Left cardiac atrium (tissue), 4 donors: ENCODE data around the gene RAB26. TPM values are rescaled to one million over a fixed set of nuclear protein-coding genes. Genes with fewer than 3 reads are reported as not detected.

Experiments
- ATAC-seq, 2 donors: fragments of 200-7000 bp; cut with Tn5 transposase; one replicate each; pipeline ENCODE4 v1.9.1; 2020; ENCODE audit warnings: mild to moderate bottlenecking in 2 of 2, moderate library complexity in 2 of 2
- DNase-seq: peaks from one replicate; pipeline ENCODE4 v3.0.0-alpha.2; 2020
- intact Hi-C, 2 donors: fragments of 100-400 bp; cut with DNase I; formaldehyde crosslinking; loops; one replicate each; pipeline versions ENCODE4 v1.14.1 to v1.15.1; 2022 to 2023
- total RNA-seq, 2 donors: library from RNA; stranded (reverse); fragmentation: NEBNext Ultra II Directional; extraction: Animal tissue kit (Norgen Biotek cat#: 25700); gene quantifications; one replicate each; pipeline ENCODE4 v1.2.1, GENCODE V29; 2021
- donor health status: DM: no; HTN: yes; CAD: no.
- donor health status: DM: no; HTN: yes; CAD: no; lungs with severe emphysema.
- donor health status: DM: yes; HTN: yes; CAD: no.
- donor health status: Dilated cardiomyopathy.

RAB26 gene
- total RNA-seq, 2 donors from 2014 or later = 0.81 to 0.88 TPM

GRCh38 chr16:2184962-2185361, 36.5 kb downstream of the RAB26 start:
- DNase-seq (no peak), ATAC-seq (no peak)
- intact Hi-C loops = no loop called here

DNA sequence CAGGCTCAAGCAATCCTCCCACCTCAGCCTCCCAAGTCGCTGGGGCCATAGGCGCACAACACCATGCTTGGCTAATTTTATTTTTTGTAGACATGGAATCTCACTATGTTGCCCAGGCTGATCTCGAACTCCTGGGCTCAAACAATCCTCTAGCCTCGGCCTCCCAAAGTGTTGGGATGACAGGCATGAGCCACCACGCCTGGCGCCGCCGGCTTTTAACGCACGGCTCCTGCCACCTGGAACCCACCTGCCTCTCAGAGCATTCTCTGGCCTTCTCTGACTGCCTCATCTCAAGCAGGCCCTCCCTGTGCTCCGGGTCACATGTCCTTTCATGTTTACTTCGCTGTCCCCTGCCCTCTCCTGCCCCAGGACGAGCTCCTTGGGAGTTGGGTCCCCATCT, 37.6 kb downstream of the RAB26 start:
- DNase-seq = no peak
- ATAC-seq = no peak
- intact Hi-C loops = no loop called here

- intact Hi-C loops = no loop called here
- ATAC-seq (no peak), DNase-seq (no peak)
These were observed 38.1 kb downstream of the RAB26 start for GRCh38 chr16:2186505-2186904.

DNA sequence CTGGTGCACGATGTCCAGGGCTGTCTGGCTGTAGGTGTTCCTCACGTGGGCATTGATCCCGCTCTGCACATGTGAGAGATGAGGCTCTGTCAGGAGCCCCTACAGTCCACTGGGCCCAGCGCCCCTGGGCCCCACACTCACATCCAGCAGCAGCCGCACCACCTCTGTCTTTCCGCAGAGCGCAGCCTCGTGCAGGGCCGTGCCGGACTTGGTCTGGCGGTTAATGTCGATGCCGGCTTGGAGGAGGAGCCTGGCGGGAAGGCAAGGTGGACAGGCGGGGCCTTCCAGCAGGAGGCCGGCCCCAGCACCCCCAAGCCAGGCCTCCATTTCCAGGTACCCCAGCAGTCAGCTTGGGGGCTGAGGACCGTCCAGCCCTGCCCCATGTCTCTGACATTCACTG, 38.8 kb downstream of the RAB26 start:
- DNase-seq = no peak
- intact Hi-C loops = no loop called here
- ATAC-seq = no peak

DNA sequence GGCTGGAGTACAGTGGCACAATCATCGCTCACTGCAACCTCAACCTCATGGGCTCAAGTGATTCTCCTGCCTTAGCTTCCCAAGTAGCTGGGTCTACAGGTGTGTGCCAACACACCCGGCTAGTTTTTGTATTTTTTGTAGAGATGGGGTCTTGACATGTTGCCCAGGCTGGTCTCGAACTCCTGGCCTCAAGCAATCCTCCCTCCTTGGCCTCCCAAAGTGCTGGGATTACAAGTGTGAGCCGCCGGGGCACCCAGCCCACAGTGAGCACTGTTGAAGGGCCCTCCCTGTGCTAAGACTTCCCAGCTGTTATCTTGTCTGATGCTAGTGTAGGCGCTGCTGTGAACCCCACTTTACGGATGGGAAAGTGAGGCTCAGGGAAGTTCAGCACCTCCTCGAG, 40.0 kb downstream of the RAB26 start:
- intact Hi-C loops = no loop called here
- no peak for ATAC-seq
- DNase-seq = no peak

GRCh38 chr16:2189252-2189893, 40.9 kb downstream of the RAB26 start:
- no peak for ATAC-seq
- intact Hi-C loops = no loop called here
- no peak for DNase-seq

DNA sequence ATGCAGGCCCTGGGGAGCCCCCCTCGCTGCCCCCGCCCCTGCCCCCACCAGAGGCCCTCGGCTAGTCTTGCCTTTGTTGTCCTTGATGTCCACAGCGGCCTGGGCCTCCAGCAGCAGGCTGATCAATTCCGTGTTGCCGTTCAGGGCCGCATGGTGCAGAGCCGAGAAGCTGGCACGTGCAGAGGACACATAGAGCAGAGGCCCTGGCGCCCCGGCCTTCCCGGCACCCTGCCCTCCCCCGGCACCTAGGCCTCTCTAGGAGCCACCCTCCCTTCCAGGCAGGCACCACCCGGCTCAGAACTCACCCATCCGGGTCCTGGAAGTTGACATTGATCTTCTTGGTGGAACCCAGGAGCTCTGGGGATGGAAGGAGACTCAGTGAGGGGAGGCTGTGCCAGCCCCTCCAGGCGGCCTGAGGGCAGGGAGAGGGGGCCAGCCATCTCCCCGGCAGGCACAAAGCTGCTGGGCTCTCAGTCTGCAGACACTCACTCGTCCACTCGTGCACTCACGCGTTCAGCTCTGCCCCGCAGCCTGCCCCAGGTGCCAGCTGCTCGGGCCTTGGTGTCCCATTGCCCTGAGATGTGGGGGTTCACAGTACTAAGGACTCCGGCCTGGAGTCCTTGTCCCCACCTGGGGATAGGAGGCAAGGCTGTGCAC, 41.7 kb downstream of the RAB26 start:
- ATAC-seq (no peak), DNase-seq (no peak)
- intact Hi-C loops = no loop called here

GRCh38 chr16:2190659-2191445, 42.4 kb downstream of the RAB26 start:
- intact Hi-C loops = no loop called here
- peak in 1 of 2 donors; percentile 5 for ATAC-seq

GRCh38 chr16:2191446-2191706, 43.0 kb downstream of the RAB26 start:
- no peak for DNase-seq
- intact Hi-C loops = no loop called here
- ATAC-seq = peak; percentile 25 to 49

More at GRCh38 chr16:2190659-2191445, 42.4 kb downstream of the RAB26 start:
- DNase-seq = no peak

GRCh38 chr16:2194166-2194834, 45.9 kb downstream of the RAB26 start:
- DNase-seq = no peak
- intact Hi-C loops = no loop called here
- no peak for ATAC-seq

DNA sequence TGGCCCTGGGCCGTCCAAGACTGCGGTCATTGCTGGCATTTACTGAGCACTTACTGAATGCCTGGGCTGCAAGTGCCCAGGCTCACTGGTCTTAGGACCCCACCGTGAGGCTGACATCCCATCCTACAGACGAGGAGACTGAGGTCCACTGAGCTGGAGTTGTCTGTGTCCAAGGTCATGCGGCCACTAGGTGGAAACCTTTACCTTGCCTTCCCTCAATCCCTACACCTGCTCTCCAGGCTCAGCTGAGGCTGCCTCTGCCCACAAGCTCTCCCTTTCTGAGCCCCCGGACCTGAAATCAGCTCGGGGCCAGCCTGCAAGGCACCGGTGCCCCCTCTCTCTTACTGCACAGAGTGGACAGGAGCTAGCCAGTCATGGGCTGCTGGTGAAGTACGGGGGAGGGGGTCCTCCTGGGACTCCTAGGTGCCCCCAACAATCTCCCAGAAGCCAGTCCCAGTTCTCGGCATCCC, 46.5 kb downstream of the RAB26 start:
- DNase-seq = no peak

DNA sequence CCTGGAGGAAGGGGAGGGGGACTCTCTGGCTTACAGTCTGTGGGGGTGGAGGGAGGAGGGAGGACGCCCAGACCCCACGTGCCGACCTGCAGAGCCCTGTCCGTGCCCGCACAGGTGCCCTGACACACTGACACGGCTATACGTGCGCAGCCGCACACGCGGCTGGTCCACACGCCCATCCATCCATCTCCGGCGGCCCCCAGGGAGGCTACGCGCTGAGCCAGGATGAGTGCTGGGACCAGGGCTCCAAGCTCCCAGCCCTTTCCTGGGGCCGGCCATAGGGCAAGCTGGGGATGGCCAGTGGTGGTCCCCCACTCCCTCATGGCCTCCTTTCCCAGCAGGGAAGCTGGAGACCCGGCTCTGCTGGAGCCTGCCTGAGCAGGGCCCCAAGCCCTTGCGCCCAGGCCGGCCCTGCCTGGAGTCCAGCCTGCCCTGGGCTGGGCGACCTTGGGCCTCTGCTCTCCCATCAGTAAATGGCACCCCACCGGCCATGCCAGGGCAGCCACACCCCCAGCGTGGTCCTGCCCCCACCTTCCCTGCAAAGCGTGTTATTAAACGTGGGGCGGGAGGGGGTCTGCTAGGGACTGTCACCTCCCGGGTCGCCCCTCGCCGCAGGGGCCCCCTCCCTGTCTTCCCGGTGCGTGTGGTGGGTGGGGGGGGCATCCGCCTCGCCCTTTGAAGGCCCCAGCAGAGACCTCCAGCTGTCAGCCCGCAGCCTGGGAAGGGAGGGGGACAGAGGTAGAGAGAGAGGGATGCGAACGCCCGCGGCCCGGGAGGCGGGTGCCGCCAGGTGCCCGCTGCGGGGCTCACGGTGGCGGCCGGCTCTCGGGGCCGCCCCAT, 47.1 kb downstream of the RAB26 start:
- DNase-seq (no peak), ATAC-seq (peak; percentile 3 to 8)
- intact Hi-C loops = no loop called here

More for the DNA sequence above, 46.5 kb downstream of the RAB26 start:
- intact Hi-C loops = no loop called here
- ATAC-seq = peak; percentile 29 to 57

- DNase-seq (no peak), ATAC-seq (peak in 1 of 2 donors; percentile 50)
- intact Hi-C loops = no loop called here
These were observed 47.9 kb downstream of the RAB26 start, which contains the start of gene CASKIN1 for GRCh38 chr16:2196162-2196980. Gene CASKIN1 (minus strand): TSS chr16:2196605. CDS start chr16:2196432, 173 bp downstream.

- intact Hi-C loops = no loop called here
- ATAC-seq (no peak), DNase-seq (no peak)
These were observed 48.6 kb downstream of the RAB26 start for GRCh38 chr16:2196981-2197511.

DNA sequence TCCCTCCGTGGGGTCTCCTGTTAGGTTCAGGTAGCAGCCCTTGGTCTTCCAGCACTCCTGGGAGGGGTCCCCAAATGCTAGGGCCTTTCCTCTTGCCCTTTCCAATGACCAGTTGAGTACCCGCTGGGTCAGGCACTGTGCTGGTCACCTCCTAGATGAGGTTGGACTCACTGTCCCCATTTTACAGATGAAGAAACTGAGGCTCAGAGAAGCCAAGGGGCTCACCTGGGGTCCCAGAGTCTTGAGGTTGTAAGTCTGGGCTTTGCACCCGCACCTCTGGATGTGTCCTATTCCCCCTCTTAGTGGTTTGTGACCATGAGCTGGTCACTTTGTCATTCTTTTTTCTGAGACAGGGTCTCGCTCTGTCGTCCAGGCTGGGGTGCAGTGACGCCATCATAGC, 49.3 kb downstream of the RAB26 start:
- intact Hi-C loops = no loop called here
- DNase-seq (no peak), ATAC-seq (no peak)

- no peak for DNase-seq
- no peak for ATAC-seq
- intact Hi-C loops = no loop called here
These were observed 49.9 kb downstream of the RAB26 start for GRCh38 chr16:2198283-2198682.

DNA sequence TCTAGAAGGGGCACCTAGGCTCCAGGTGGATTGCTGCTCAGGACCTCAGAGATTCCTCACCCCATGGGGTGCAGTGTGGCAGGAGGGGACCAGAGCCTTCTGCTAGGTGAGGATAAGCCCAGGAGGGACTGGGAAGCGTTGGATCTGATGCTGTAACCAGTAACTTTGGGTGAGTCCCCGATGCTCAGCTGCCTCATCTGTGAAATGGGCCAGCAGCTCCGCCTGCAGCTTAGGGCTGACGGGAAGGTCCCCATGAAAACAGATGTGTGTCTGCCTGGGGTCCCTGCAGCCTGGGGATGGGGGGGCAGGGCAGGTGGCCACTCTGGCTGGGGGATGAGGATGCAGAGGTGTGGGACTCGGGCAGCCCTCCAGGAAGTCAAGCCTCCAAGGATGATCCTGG, 50.7 kb downstream of the RAB26 start:
- no peak for ATAC-seq
- intact Hi-C loops = no loop called here
- no peak for DNase-seq

DNA sequence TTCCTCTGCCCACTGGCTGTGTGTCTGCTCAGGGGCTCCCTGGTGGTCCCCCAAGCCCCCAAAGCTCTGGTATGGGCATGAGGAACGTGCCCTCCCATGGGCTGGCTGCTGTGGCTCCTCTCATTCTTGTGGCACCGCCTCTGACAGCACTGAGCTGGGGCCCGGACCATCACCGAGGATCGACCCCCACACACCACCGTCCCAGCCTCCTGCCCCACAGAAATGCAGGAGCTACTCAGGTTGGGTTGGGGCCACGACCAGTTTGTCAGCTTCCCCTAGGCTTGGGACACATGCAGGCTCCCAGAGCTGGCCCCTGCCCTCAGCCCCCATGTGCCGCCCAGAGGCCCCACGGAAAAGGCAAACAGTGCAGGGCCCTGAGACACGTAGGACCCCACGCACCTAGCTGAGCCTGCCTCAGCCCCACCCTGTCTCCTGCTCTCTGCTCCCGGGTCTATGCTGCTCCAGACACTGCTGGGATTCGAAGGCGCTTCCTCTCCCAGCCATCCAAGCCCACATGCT, 51.3 kb downstream of the RAB26 start:
- intact Hi-C loops = no loop called here
- no peak for DNase-seq

More for the DNA sequence above, 51.3 kb downstream of the RAB26 start:
- no peak for ATAC-seq
